ENCODE data around the gene KIAA2012.

KIAA2012 gene

GRCh38 chr2:202061695-202062094, 11.4 kb upstream of the KIAA2012 start:
- TF ChIP-seq, protein P1, sequence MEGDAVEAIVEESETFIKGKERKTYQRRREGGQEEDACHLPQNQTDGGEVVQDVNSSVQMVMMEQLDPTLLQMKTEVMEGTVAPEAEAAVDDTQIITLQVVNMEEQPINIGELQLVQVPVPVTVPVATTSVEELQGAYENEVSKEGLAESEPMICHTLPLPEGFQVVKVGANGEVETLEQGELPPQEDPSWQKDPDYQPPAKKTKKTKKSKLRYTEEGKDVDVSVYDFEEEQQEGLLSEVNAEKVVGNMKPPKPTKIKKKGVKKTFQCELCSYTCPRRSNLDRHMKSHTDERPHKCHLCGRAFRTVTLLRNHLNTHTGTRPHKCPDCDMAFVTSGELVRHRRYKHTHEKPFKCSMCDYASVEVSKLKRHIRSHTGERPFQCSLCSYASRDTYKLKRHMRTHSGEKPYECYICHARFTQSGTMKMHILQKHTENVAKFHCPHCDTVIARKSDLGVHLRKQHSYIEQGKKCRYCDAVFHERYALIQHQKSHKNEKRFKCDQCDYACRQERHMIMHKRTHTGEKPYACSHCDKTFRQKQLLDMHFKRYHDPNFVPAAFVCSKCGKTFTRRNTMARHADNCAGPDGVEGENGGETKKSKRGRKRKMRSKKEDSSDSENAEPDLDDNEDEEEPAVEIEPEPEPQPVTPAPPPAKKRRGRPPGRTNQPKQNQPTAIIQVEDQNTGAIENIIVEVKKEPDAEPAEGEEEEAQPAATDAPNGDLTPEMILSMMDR (IDR thresholded peaks at IDR 0.05; ENCODE audit: extremely low read depth, insufficient read depth, missing control alignments): no peak
- no peak for DNase-seq (ENCODE audit: low spot score)
- in situ Hi-C loops (cut with MboI; ENCODE audit: low pct_unique_long_range_greater_than_20kb, low sequenced_read_pairs, unreplicated experiment): no loop called here

- in situ Hi-C loops (cut with MboI; ENCODE audit: low pct_unique_long_range_greater_than_20kb, low sequenced_read_pairs, unreplicated experiment): no loop called here
- no peak for DNase-seq (ENCODE audit: low spot score)
- TF ChIP-seq, protein P1 (IDR thresholded peaks at IDR 0.05; ENCODE audit: extremely low read depth, insufficient read depth, missing control alignments): no peak
Measured at GRCh38 chr2:202064171-202064880, 8.7 kb upstream of the KIAA2012 start.

- TF ChIP-seq, protein P1 (IDR thresholded peaks at IDR 0.05; ENCODE audit: extremely low read depth, insufficient read depth, missing control alignments): no peak
- in situ Hi-C loops (cut with MboI; ENCODE audit: low pct_unique_long_range_greater_than_20kb, low sequenced_read_pairs, unreplicated experiment): no loop called here
- DNase-seq (ENCODE audit: low spot score): no peak
Measured at GRCh38 chr2:202064881-202065230, 8.2 kb upstream of the KIAA2012 start.

DNA sequence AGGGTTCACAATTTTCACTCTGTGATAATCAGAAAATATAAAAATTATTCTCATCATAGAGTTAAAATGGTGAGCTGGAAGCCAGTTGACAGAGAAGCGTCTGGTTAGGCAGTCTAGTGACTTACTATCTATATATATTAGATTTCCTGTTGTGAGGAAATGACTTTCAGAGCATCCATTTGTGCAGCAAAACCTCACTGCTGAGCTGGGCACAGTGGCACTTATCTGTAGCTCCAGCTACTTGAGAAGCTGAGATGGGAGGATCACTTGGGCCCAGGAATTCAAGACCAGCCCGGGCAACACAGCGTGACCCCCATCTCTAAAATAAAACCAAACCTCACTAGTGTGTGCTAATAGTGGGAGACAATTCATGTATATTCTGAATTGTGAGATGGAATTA, 7.2 kb upstream of the KIAA2012 start:
- TF ChIP-seq, protein P1 (IDR thresholded peaks at IDR 0.05; ENCODE audit: extremely low read depth, insufficient read depth, missing control alignments): no peak
- no peak for DNase-seq (ENCODE audit: low spot score)
- in situ Hi-C loops (cut with MboI; ENCODE audit: low pct_unique_long_range_greater_than_20kb, low sequenced_read_pairs, unreplicated experiment): no loop called here

GRCh38 chr2:202066875-202067274, 6.2 kb upstream of the KIAA2012 start:
- in situ Hi-C loops (cut with MboI; ENCODE audit: low pct_unique_long_range_greater_than_20kb, low sequenced_read_pairs, unreplicated experiment): no loop called here
- TF ChIP-seq, protein P1 (IDR thresholded peaks at IDR 0.05; ENCODE audit: extremely low read depth, insufficient read depth, missing control alignments): no peak
- no peak for DNase-seq (ENCODE audit: low spot score)

DNA sequence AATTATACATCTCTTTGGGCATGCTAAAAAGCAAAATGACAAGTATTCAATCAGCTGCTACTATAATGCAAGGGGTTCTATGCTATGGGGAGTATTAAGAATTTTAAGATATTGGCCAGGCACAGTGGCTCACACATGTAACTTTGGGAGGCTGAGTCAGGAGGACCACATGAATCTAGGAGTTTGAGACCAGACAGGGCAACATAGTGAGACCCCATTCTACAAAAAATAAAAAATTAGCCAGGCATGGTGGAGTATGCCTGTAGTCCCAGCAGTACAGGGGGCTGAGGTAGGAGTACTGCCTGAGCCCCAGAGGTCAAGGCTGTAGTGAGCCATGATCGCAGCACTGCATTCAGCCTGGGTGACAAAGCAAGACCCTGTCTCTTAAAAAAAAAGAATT, 5.5 kb upstream of the KIAA2012 start:
- DNase-seq (ENCODE audit: low spot score): no peak
- TF ChIP-seq, protein P1 (IDR thresholded peaks at IDR 0.05; ENCODE audit: extremely low read depth, insufficient read depth, missing control alignments): no peak
- in situ Hi-C loops (cut with MboI; ENCODE audit: low pct_unique_long_range_greater_than_20kb, low sequenced_read_pairs, unreplicated experiment): no loop called here
